Hindlimb muscle (tissue), 1 donor: ENCODE data around the gene ANKS3. TPM values are rescaled to one million over a fixed set of nuclear protein-coding genes. Genes with fewer than 3 reads are reported as not detected.

ENCODE experiments used
- DNase-seq: peaks from one replicate; pipeline ENCODE4 v3.0.0-alpha.2; 2013
- polyA plus RNA-seq: library from polyadenylated mRNA; unstranded; fragments of 120-200 nt; gene quantifications from one replicate; pipeline ENCODE4 v1.2.1, GENCODE V29; 2013; ENCODE audit not compliant: insufficient read length

The ANKS3 gene
- polyA plus RNA-seq, 1 donor, result 16.6 TPM

- DNase-seq, result no peak
Measured at GRCh38 chr16:4724661-4725270, 9.3 kb downstream of the ANKS3 start.

- no peak for DNase-seq
Measured at GRCh38 chr16:4723071-4723767, 10.9 kb downstream of the ANKS3 start.

- no peak for DNase-seq
Measured at GRCh38 chr16:4718466-4718865, 15.6 kb downstream of the ANKS3 start.

GRCh38 chr16:4714996-4715395 lies 19.1 kb downstream of the ANKS3 start:
- DNase-seq, result no peak

GRCh38 chr16:4713663-4714501 lies 20.2 kb downstream of the ANKS3 start:
- DNase-seq, result no peak

GRCh38 chr16:4709481-4709880 lies 24.6 kb downstream of the ANKS3 start:
- DNase-seq, result no peak

- no peak for DNase-seq
Measured at GRCh38 chr16:4706871-4707270, 27.2 kb downstream of the ANKS3 start.

- no peak for DNase-seq
Measured at GRCh38 chr16:4704913-4705312, 29.2 kb downstream of the ANKS3 start.

GRCh38 chr16:4704491-4704890 lies 29.6 kb downstream of the ANKS3 start:
- no peak for DNase-seq

GRCh38 chr16:4703906-4704305 lies 30.2 kb downstream of the ANKS3 start:
- no peak for DNase-seq

- DNase-seq, result no peak
Measured at GRCh38 chr16:4702466-4702808, 31.6 kb downstream of the ANKS3 start.

- no peak for DNase-seq
Measured at GRCh38 chr16:4701791-4702465, 32.1 kb downstream of the ANKS3 start.

GRCh38 chr16:4700997-4701743 lies 32.9 kb downstream of the ANKS3 start:
- DNase-seq, result no peak

- DNase-seq, result no peak
Measured at GRCh38 chr16:4700380-4700996, 33.6 kb downstream of the ANKS3 start.

GRCh38 chr16:4699046-4699556 lies 35.0 kb downstream of the ANKS3 start:
- no peak for DNase-seq

GRCh38 chr16:4698321-4699045 lies 35.6 kb downstream of the ANKS3 start:
- no peak for DNase-seq

- no peak for DNase-seq
Measured at GRCh38 chr16:4697848-4698291, 36.2 kb downstream of the ANKS3 start.

GRCh38 chr16:4696905-4697847 lies 36.9 kb downstream of the ANKS3 start:
- no peak for DNase-seq

- DNase-seq, result no peak
Measured at GRCh38 chr16:4696172-4696904, 37.7 kb downstream of the ANKS3 start.
